ENCODE results near the gene FGD6. TPM values are rescaled to one million over a fixed set of nuclear protein-coding genes. Genes with fewer than 3 reads are reported as not detected.

Gene FGD6
- total and polyA plus RNA-seq, 2 donors (not counting 1 experiment from before 2014, with no cell fraction given), result 1.2 to 8.4 TPM

DNA sequence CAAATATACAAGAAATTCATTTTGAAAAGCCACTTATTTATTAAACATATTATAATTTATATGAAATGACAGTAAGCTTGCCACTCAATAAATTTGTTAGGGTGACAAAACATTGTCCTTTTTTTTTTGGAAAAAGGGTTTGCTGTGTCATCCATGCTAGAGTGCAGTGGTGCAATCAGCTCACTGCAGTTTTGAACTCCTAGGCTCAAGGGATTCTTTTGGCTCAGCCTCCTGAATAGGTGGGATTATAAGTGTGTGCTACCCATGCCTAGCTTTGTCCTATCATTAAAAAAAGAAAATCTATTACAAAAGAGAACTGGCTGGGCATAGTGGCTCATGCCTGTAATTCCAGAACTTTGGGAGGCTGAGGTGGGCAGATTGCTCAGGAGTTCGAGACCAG is 66.8 kb downstream of the FGD6 start:
- no peaks in the 10 kb centered on the region for H3K79me2 ChIP-seq (ENCODE audit: control insufficient read depth, insufficient read depth, low read length)
- no peak for DNase-seq
- no peaks in the 10 kb centered on the region for H3K4me1 Mint-ChIP-seq
- no peak overlapping the region for H2AFZ ChIP-seq (ENCODE audit: insufficient read depth, low read depth, low read length, poor library complexity, severe bottlenecking)
- H3K4me3 Mint-ChIP-seq, result no peak overlapping the region
- CTCF ChIA-PET, result interaction anchor here (0.8 kb wide), 1 partner anchor 18 kb away, joined by 3 read pairs; no protein-coding TSS in a partner anchor
- H3K27ac Mint-ChIP-seq, result no peak overlapping the region
- no peaks in the 10 kb centered on the region for H3K4me1 ChIP-seq (ENCODE audit: control insufficient read depth in 2 of 2, insufficient read depth in 2 of 2, low read length in 2 of 2)
- H3K4me3 ChIP-seq (ENCODE audit: control extremely low read depth in 1 of 5, extremely low read depth in 1 of 5, insufficient read depth in 1 of 5, low read depth in 2 of 5, low read length in 4 of 5), result no peak overlapping the region
- no peak overlapping the region for H3K4me2 ChIP-seq (replicated peaks; ENCODE audit: low read depth, low read length, poor library complexity, severe bottlenecking)
- ATAC-seq (ENCODE audit: low read depth), result no peak
- no peak overlapping the region for H3K27ac ChIP-seq (ENCODE audit: low read length in 2 of 2)
- no peaks in the 10 kb centered on the region for H3K9me3 ChIP-seq (ENCODE audit: control extremely low read depth in 1 of 3, control insufficient read depth in 2 of 3, insufficient read depth in 1 of 3, low read length in 2 of 3)
- no peaks in the 10 kb centered on the region for H3K9me3 Mint-ChIP-seq (ENCODE audit: insufficient read depth)
- no peaks in the 10 kb centered on the region for H4K20me1 ChIP-seq (ENCODE audit: control insufficient read depth, insufficient read depth, low read length, poor library complexity, severe bottlenecking)
- intact Hi-C loops (cut with micrococcal nuclease), result no loop called here
- POLR2A ChIA-PET, result no interaction called here
- H3K27me3 ChIP-seq (replicated peaks in 1 of 4; ENCODE audit: control extremely low read depth in 1 of 4, control insufficient read depth in 3 of 4, insufficient read depth in 4 of 4, low read length in 3 of 4), result no peaks in the 10 kb centered on the region
- WGBS (ENCODE audit: insufficient coverage), result no CpG with 5 or more reads among the region's 1 CpG
- H3K9ac ChIP-seq (ENCODE audit: low read length), result no peak overlapping the region
- no peaks in the 10 kb centered on the region for H3K36me3 ChIP-seq (replicated peaks in 1 of 2; ENCODE audit: control extremely low read depth in 1 of 2, control insufficient read depth in 1 of 2, extremely low read depth in 1 of 2, insufficient read depth in 2 of 2, low read length in 1 of 2)
- no peaks in the 10 kb centered on the region for H3K27me3 Mint-ChIP-seq
- TF ChIP-seq EZH2 (IDR thresholded peaks at IDR 0.05; ENCODE audit: borderline replicate concordance, insufficient read depth, low read depth, low read length, poor library complexity, severe bottlenecking), result no peak
- TF ChIP-seq, protein P1, sequence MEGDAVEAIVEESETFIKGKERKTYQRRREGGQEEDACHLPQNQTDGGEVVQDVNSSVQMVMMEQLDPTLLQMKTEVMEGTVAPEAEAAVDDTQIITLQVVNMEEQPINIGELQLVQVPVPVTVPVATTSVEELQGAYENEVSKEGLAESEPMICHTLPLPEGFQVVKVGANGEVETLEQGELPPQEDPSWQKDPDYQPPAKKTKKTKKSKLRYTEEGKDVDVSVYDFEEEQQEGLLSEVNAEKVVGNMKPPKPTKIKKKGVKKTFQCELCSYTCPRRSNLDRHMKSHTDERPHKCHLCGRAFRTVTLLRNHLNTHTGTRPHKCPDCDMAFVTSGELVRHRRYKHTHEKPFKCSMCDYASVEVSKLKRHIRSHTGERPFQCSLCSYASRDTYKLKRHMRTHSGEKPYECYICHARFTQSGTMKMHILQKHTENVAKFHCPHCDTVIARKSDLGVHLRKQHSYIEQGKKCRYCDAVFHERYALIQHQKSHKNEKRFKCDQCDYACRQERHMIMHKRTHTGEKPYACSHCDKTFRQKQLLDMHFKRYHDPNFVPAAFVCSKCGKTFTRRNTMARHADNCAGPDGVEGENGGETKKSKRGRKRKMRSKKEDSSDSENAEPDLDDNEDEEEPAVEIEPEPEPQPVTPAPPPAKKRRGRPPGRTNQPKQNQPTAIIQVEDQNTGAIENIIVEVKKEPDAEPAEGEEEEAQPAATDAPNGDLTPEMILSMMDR (IDR thresholded peaks at IDR 0.05), result no peak

DNA sequence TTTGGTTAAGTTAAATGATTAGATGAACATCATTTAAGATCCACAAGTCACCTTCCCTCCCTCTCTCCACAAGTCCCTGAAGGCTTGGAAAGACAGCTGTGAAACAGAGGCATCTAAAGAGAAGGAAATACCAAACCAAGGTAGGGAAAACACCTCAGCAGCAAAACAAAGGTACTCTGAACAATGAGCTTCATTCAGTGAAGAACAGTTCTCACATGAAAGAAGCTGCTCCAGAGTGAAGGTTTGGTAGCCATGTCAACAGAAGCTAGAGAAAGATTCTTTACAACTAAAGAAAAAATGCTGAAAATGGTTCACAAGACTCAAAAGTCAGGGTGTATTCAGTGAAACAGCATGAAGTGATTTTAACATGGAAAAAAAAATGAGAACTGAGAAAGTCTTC is 69.4 kb downstream of the FGD6 start:
- CTCF ChIA-PET, result interaction anchor here (1.3 to 2.4 kb wide), 2 partner anchors 31 to 66 kb away, joined by 4 to 8 read pairs; no protein-coding TSS in a partner anchor
- Histone ChIP-seq H3K79me2 (ENCODE audit: control insufficient read depth, insufficient read depth, low read length) (no peaks in the 10 kb centered on the region), H4K20me1 (ENCODE audit: control insufficient read depth, insufficient read depth, low read length, poor library complexity, severe bottlenecking) (no peaks in the 10 kb centered on the region), H3K27ac (ENCODE audit: low read length in 2 of 2) (no peak overlapping the region), H3K4me3 (ENCODE audit: control extremely low read depth in 1 of 5, extremely low read depth in 1 of 5, insufficient read depth in 1 of 5, low read depth in 2 of 5, low read length in 4 of 5) (no peak overlapping the region), H3K9me3 (ENCODE audit: control extremely low read depth in 1 of 3, control insufficient read depth in 2 of 3, insufficient read depth in 1 of 3, low read length in 2 of 3) (no peaks in the 10 kb centered on the region), H2AFZ (ENCODE audit: insufficient read depth, low read depth, low read length, poor library complexity, severe bottlenecking) (no peak overlapping the region), H3K9ac (ENCODE audit: low read length) (no peak overlapping the region), H3K4me1 (ENCODE audit: control insufficient read depth in 2 of 2, insufficient read depth in 2 of 2, low read length in 2 of 2) (no peaks in the 10 kb centered on the region), H3K27me3 (replicated peaks in 1 of 4; ENCODE audit: control extremely low read depth in 1 of 4, control insufficient read depth in 3 of 4, insufficient read depth in 4 of 4, low read length in 3 of 4) (no peaks in the 10 kb centered on the region), H3K36me3 (replicated peaks in 1 of 2; ENCODE audit: control extremely low read depth in 1 of 2, control insufficient read depth in 1 of 2, extremely low read depth in 1 of 2, insufficient read depth in 2 of 2, low read length in 1 of 2) (no peaks in the 10 kb centered on the region), H3K4me2 (replicated peaks; ENCODE audit: low read depth, low read length, poor library complexity, severe bottlenecking) (no peak overlapping the region)
- POLR2A ChIA-PET, result no interaction called here
- ATAC-seq (ENCODE audit: low read depth) (no peak), DNase-seq (no peak)
- Mint-ChIP-seq H3K27ac (no peak overlapping the region), H3K27me3 (no peaks in the 10 kb centered on the region), H3K4me3 (no peak overlapping the region), H3K9me3 (ENCODE audit: insufficient read depth) (no peaks in the 10 kb centered on the region), H3K4me1 (no peaks in the 10 kb centered on the region)
- intact Hi-C loops (cut with micrococcal nuclease), result no loop called here
- no peak for TF ChIP-seq EZH2 (IDR thresholded peaks at IDR 0.05; ENCODE audit: borderline replicate concordance, insufficient read depth, low read depth, low read length, poor library complexity, severe bottlenecking)
- TF ChIP-seq, protein P1 (IDR thresholded peaks at IDR 0.05), result no peak
